CD14-positive monocyte (primary cell): ENCODE measurements around the gene L3MBTL3. TPM values are rescaled to one million over a fixed set of nuclear protein-coding genes. Genes with fewer than 3 reads are reported as not detected.

Experiments used
- DNase-seq, 3 donors: peaks; one replicate each; pipeline ENCODE4 v3.0.0-alpha.2; 2011 to 2022
- H2AFZ ChIP-seq: 2 replicates; pipeline ENCODE4 v1.6.0; 2012; ENCODE audit warnings: mild to moderate bottlenecking, low read depth, low read length, inconsistent platforms; ENCODE audit not compliant: insufficient read depth, poor library complexity, severe bottlenecking
- H3K27ac ChIP-seq, 2 donors: 1 replicate in 1 of 2; 2 replicates in 1 of 2; pipeline ENCODE4 v1.5.1; 2012 to 2013; ENCODE audit warnings: low read length in 2 of 2, control low read depth in 1 of 2, inconsistent platforms in 1 of 2, low read depth in 1 of 2, mild to moderate bottlenecking in 1 of 2
- H3K27me3 ChIP-seq, 2 donors: one replicate each; pipeline versions ENCODE4 v1.6.0 to v1.6.1; 2011 to 2013; ENCODE audit warnings: low read length in 2 of 2; ENCODE audit not compliant: control insufficient read depth in 2 of 2, insufficient read depth in 2 of 2
- H3K36me3 ChIP-seq, 2 donors: replicated peaks in 1 of 2; 1 replicate in 1 of 2; 2 replicates in 1 of 2; pipeline versions ENCODE4 v1.5.1 to v1.6.1; 2012 to 2013; ENCODE audit warnings: low read length in 2 of 2, control low read depth in 1 of 2, inconsistent platforms in 1 of 2, mild to moderate bottlenecking in 1 of 2; ENCODE audit not compliant: insufficient read depth in 2 of 2, control insufficient read depth in 1 of 2
- H3K4me1 ChIP-seq, 2 donors: 1 replicate in 1 of 2; 2 replicates in 1 of 2; pipeline versions ENCODE4 v1.5.1 to v1.6.1; 2012 to 2013; ENCODE audit warnings: low read length in 2 of 2, control low read depth in 1 of 2, inconsistent platforms in 1 of 2, mild to moderate bottlenecking in 1 of 2, moderate library complexity in 1 of 2; ENCODE audit not compliant: insufficient read depth in 2 of 2, control insufficient read depth in 1 of 2
- H3K4me2 ChIP-seq: replicated peaks from 2 replicates; pipeline ENCODE3; 2012; ENCODE audit warnings: low read length, moderate library complexity, mild to moderate bottlenecking; ENCODE audit not compliant: poor library complexity, severe bottlenecking; ENCODE audit errors: extremely low read depth
- H3K4me3 ChIP-seq, 3 experiments: fragments of 200-600 bp in 1 of 3; sonication (generic) in 1 of 3; replicated peaks in 1 of 3; 1 replicate in 2 of 3; 2 replicates in 1 of 3; pipeline ENCODE4 v1.5.1; 2011 to 2013; ENCODE audit warnings: low read length in 3 of 3, mild to moderate bottlenecking in 3 of 3, control low read depth in 2 of 3, low read depth in 2 of 3, inconsistent platforms in 1 of 3, moderate library complexity in 1 of 3
- H3K79me2 ChIP-seq: 2 replicates; pipeline ENCODE4 v1.6.0; 2012; ENCODE audit warnings: mild to moderate bottlenecking, control low read depth, inconsistent platforms, low read length, moderate library complexity; ENCODE audit not compliant: insufficient read depth
- H3K9ac ChIP-seq: 2 replicates; pipeline ENCODE4 v1.6.0; 2017; ENCODE audit warnings: low read length, mild to moderate bottlenecking; ENCODE audit not compliant: insufficient read depth, poor library complexity, severe bottlenecking
- H3K9me3 ChIP-seq, 2 donors: replicated peaks in 1 of 2; 1 replicate in 1 of 2; 2 replicates in 1 of 2; pipeline versions ENCODE4 v1.5.1 to v1.6.1; 2012 to 2013; ENCODE audit warnings: low read length in 2 of 2, control low read depth in 1 of 2; ENCODE audit not compliant: control insufficient read depth in 1 of 2, insufficient read depth in 1 of 2
- H4K20me1 ChIP-seq: 2 replicates; pipeline ENCODE4 v1.6.0; 2012; ENCODE audit warnings: mild to moderate bottlenecking, low read length, control low read depth, moderate library complexity; ENCODE audit not compliant: insufficient read depth
- H3K27ac Mint-ChIP-seq, 7 donors: one replicate each; pipeline ENCODE4 v1.8.0; 2020; ENCODE audit warnings: mild to moderate bottlenecking in 7 of 7, mixed read lengths in 7 of 7, moderate library complexity in 6 of 7, inconsistent platforms in 2 of 7
- H3K27me3 Mint-ChIP-seq, 3 donors: one replicate each; pipeline ENCODE4 v1.8.0; 2021 to 2022; ENCODE audit warnings: low read depth in 3 of 3, mild to moderate bottlenecking in 3 of 3, mixed read lengths in 3 of 3, moderate library complexity in 3 of 3, inconsistent platforms in 1 of 3
- H3K36me3 Mint-ChIP-seq, 2 donors: one replicate each; pipeline ENCODE4 v1.8.0; 2020; ENCODE audit warnings: mixed read lengths in 2 of 2, inconsistent platforms in 1 of 2, mild to moderate bottlenecking in 1 of 2
- H3K4me1 Mint-ChIP-seq: one replicate; pipeline ENCODE4 v1.8.0; 2020; ENCODE audit warnings: mild to moderate bottlenecking, mixed read lengths
- H3K4me3 Mint-ChIP-seq, 2 donors: one replicate each; pipeline ENCODE4 v1.8.0; 2020; ENCODE audit warnings: mild to moderate bottlenecking in 2 of 2, mixed read lengths in 2 of 2, moderate library complexity in 1 of 2
- H3K9me3 Mint-ChIP-seq, 7 donors: one replicate each; pipeline ENCODE4 v1.8.0; 2020 to 2022; ENCODE audit warnings: mixed read lengths in 7 of 7, mild to moderate bottlenecking in 6 of 7, moderate library complexity in 6 of 7, inconsistent platforms in 2 of 7
- WGBS: methylation state at CpG from one replicate; pipeline ENCODE4 v1.1.5; 2013; ENCODE audit warnings: missing lambda C conversion rate; ENCODE audit not compliant: insufficient coverage; 5-methylcytosine and 5-hydroxymethylcytosine counted together
- intact Hi-C, 2 donors: fragments of 100-400 bp; cut with micrococcal nuclease; formaldehyde crosslinking; loops; one replicate each; pipeline versions ENCODE4 v1.15.0 to v1.15.1; 2023
- polyA plus RNA-seq, 3 donors: library from polyadenylated mRNA; depleted of rRNA in 1 of 3; unstranded in 2 of 3; stranded (reverse) in 1 of 3; fragments of 300-500 nt in 2 of 3; fragments of >200 nt in 1 of 3; fragmentation: Illumina TruSeq in 2 of 3; gene quantifications; 1 replicate in 2 of 3; 2 replicates in 1 of 3; pipeline ENCODE4 v1.2.3, GENCODE V29; 2012 to 2021
- TF ChIP-seq, protein P1 (sequence below): fragments of 200-600 bp; IDR thresholded peaks from one replicate; pipeline ENCODE4 v1.8.0; 2022; ENCODE audit warnings: antibody characterized with exemption, mild to moderate bottlenecking

L3MBTL3 gene
- polyA plus RNA-seq, 3 donors, result 2.1 to 8.0 (median 3.7) TPM

GRCh38 chr6:130107710-130108109 lies 89.3 kb downstream of the L3MBTL3 start:
- peaks cover 0 to 42% of the 10 kb centered on the region in 2 donors for H3K36me3 ChIP-seq
- H2AFZ ChIP-seq, result no peak overlapping the region
- no peak overlapping the region for H3K4me3 ChIP-seq
- Mint-ChIP-seq H3K36me3 (peaks cover 41 to 53% of the 10 kb centered on the region in 2 donors), H3K27ac (no peak overlapping the region), H3K9me3 (peaks cover 0 to 8% (median 5%) of the 10 kb centered on the region in 7 donors), H3K4me3 (no peak overlapping the region), H3K27me3 (no peaks in the 10 kb centered on the region), H3K4me1 (peaks cover 5% of the 10 kb centered on the region)
- H3K79me2 ChIP-seq, result no peaks in the 10 kb centered on the region
- no CpG with 5 or more reads among the region's 1 CpG for WGBS
- no peaks in the 10 kb centered on the region for H4K20me1 ChIP-seq
- DNase-seq, result no peak
- TF ChIP-seq, protein P1, sequence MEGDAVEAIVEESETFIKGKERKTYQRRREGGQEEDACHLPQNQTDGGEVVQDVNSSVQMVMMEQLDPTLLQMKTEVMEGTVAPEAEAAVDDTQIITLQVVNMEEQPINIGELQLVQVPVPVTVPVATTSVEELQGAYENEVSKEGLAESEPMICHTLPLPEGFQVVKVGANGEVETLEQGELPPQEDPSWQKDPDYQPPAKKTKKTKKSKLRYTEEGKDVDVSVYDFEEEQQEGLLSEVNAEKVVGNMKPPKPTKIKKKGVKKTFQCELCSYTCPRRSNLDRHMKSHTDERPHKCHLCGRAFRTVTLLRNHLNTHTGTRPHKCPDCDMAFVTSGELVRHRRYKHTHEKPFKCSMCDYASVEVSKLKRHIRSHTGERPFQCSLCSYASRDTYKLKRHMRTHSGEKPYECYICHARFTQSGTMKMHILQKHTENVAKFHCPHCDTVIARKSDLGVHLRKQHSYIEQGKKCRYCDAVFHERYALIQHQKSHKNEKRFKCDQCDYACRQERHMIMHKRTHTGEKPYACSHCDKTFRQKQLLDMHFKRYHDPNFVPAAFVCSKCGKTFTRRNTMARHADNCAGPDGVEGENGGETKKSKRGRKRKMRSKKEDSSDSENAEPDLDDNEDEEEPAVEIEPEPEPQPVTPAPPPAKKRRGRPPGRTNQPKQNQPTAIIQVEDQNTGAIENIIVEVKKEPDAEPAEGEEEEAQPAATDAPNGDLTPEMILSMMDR, result no peak
- H3K27ac ChIP-seq, result no peak overlapping the region
- intact Hi-C loops, result no loop called here
- no peaks in the 10 kb centered on the region for H3K9me3 ChIP-seq
- H3K27me3 ChIP-seq, result no peaks in the 10 kb centered on the region
- H3K9ac ChIP-seq, result no peak overlapping the region
- no peaks in the 10 kb centered on the region for H3K4me1 ChIP-seq
- no peak overlapping the region for H3K4me2 ChIP-seq

- WGBS, result 100% methylated on average over 1 of the region's 1 CpG
- no peak overlapping the region for H3K4me3 Mint-ChIP-seq
- no peak overlapping the region for H3K4me3 ChIP-seq
- peaks cover 0 to 8% (median 5%) of the 10 kb centered on the region in 7 donors for H3K9me3 Mint-ChIP-seq
- H4K20me1 ChIP-seq, result no peaks in the 10 kb centered on the region
- intact Hi-C loops, result no loop called here
- no peak overlapping the region for H3K4me2 ChIP-seq
- no peak for DNase-seq
- no peaks in the 10 kb centered on the region for H3K27me3 ChIP-seq
- H3K27me3 Mint-ChIP-seq, result no peaks in the 10 kb centered on the region
- H3K9me3 ChIP-seq, result no peaks in the 10 kb centered on the region
- H3K4me1 ChIP-seq, result no peaks in the 10 kb centered on the region
- H3K9ac ChIP-seq, result no peak overlapping the region
- H3K79me2 ChIP-seq, result no peaks in the 10 kb centered on the region
- H3K27ac ChIP-seq, result no peak overlapping the region
- H3K4me1 Mint-ChIP-seq, result peaks cover 13% of the 10 kb centered on the region
- peaks cover 42 to 52% of the 10 kb centered on the region in 2 donors for H3K36me3 Mint-ChIP-seq
- TF ChIP-seq, protein P1, result no peak
- H3K36me3 ChIP-seq, result peaks cover 3 to 34% of the 10 kb centered on the region in 2 donors
- H2AFZ ChIP-seq, result no peak overlapping the region
- H3K27ac Mint-ChIP-seq, result peak overlapping the region in 1 of 7 donors; percentile 38
Observed at GRCh38 chr6:130111031-130111430, 92.7 kb downstream of the L3MBTL3 start.
